CD4-positive, alpha-beta T cell (primary cell): ENCODE data around the gene REEP6. TPM values are rescaled to one million over a fixed set of nuclear protein-coding genes. Genes with fewer than 3 reads are reported as not detected.
"Not testable (repeated sequence)": the region's sequence is repeated elsewhere in the genome, so short reads cannot be mapped to it uniquely, and the experiment has no call there.

Source experiments
- ATAC-seq: fragments of 200-7000 bp; cut with Tn5 transposase; one replicate; pipeline ENCODE4 v1.10.0; 2022; ENCODE audit warnings: mild to moderate bottlenecking; ENCODE audit not compliant: poor library complexity
- CTCF ChIA-PET: fragments of 350-600 bp; sonication (Branson Sonifier 250); formaldehyde crosslinking; loops from one replicate; lab custom pipeline; 2021; ENCODE audit warnings: antibody characterized with exemption, inconsistent platforms; lab: Charles Lee
- POLR2A ChIA-PET: fragments of 350-600 bp; sonication (Branson Sonifier 250); formaldehyde crosslinking; loops from one replicate; lab custom pipeline; 2021; ENCODE audit warnings: antibody characterized with exemption, inconsistent platforms; lab: Charles Lee
- DNase-seq, 14 experiments: peaks; one replicate each; pipeline ENCODE4 v3.0.0-alpha.2; 2013 to 2020; ENCODE audit warnings: mixed read lengths in 2 of 14
- H3K27ac ChIP-seq, 2 donors: one replicate each; pipeline versions ENCODE4 v1.5.1 to v1.7.0; 2013; ENCODE audit warnings: low read length in 2 of 2, low read depth in 1 of 2, mild to moderate bottlenecking in 1 of 2
- H3K27me3 ChIP-seq, 2 experiments: 1 replicate in 1 of 2; 2 replicates in 1 of 2; pipeline versions ENCODE4 v1.6.1 to v1.7.0; 2013; ENCODE audit warnings: low read length in 2 of 2, control low read depth in 1 of 2, mild to moderate bottlenecking in 1 of 2, moderate library complexity in 1 of 2; ENCODE audit not compliant: insufficient read depth in 2 of 2, control insufficient read depth in 1 of 2
- H3K36me3 ChIP-seq: one replicate; pipeline ENCODE4 v1.6.1; 2013; ENCODE audit warnings: low read length, control low read depth; ENCODE audit not compliant: insufficient read depth
- H3K4me1 ChIP-seq: one replicate; pipeline ENCODE4 v1.6.1; 2013; ENCODE audit warnings: low read length, control low read depth; ENCODE audit not compliant: insufficient read depth
- H3K4me3 ChIP-seq: one replicate; pipeline ENCODE4 v1.5.1; 2013; ENCODE audit warnings: mild to moderate bottlenecking, low read length, moderate library complexity
- H3K9me3 ChIP-seq, 2 experiments: 1 replicate in 1 of 2; 2 replicates in 1 of 2; pipeline versions ENCODE4 v1.6.1 to v1.7.0; 2013; ENCODE audit warnings: low read length in 2 of 2, mild to moderate bottlenecking in 2 of 2, control low read depth in 1 of 2, moderate library complexity in 1 of 2; ENCODE audit not compliant: control insufficient read depth in 1 of 2, insufficient read depth in 1 of 2
- H3K27ac Mint-ChIP-seq: one replicate; pipeline ENCODE4 v1.8.0; 2020; ENCODE audit warnings: mixed read lengths
- H3K27me3 Mint-ChIP-seq: one replicate; pipeline ENCODE4 v1.8.0; 2021; ENCODE audit warnings: mixed read lengths
- H3K36me3 Mint-ChIP-seq: one replicate; pipeline ENCODE4 v1.8.0; 2021; ENCODE audit warnings: low read depth, mixed read lengths
- H3K4me1 Mint-ChIP-seq: one replicate; pipeline ENCODE4 v1.8.0; 2021; ENCODE audit warnings: low read depth, mixed read lengths
- H3K4me3 Mint-ChIP-seq: one replicate; pipeline ENCODE4 v1.8.0; 2020; ENCODE audit warnings: mild to moderate bottlenecking, mixed read lengths
- H3K9me3 Mint-ChIP-seq: one replicate; pipeline ENCODE4 v1.8.0; 2020; ENCODE audit warnings: mixed read lengths
- CTCF ChIP-seq: fragments of 200-600 bp; IDR thresholded peaks from one replicate; pipeline ENCODE4 v1.8.0; 2022; ENCODE audit warnings: antibody characterized with exemption, mild to moderate bottlenecking
- intact Hi-C, 2 experiments: fragments of 100-400 bp; cut with DNase I in 1 of 2; cut with micrococcal nuclease in 1 of 2; formaldehyde crosslinking; loops; one replicate each; pipeline versions ENCODE4 v1.15.1 to v1.9.0; 2023 to 2025; cut with DNase I, micrococcal nuclease
- total RNA-seq, 174 experiments: library from RNA in 2 of 174; stranded (reverse) in 2 of 174; gene quantifications; one replicate each; pipeline ENCODE4 v1.2.3 and lab custom pipeline; 2021 to 2026

Gene REEP6
- total RNA-seq, 2 experiments from 2014 or later = 2.2 to 2.8 TPM

- ATAC-seq (no peak), DNase-seq (no peak)
- H3K9me3 ChIP-seq = peaks cover 0 to 14% of the 10 kb centered on the region in 2 experiments
- H3K36me3 ChIP-seq = no peaks in the 10 kb centered on the region
- peaks cover 0 to 3% of the 10 kb centered on the region in 2 experiments for H3K27me3 ChIP-seq
- H3K4me3 Mint-ChIP-seq = no peak overlapping the region
- intact Hi-C loops = no loop called here
- no peak for TF ChIP-seq CTCF
- no peak overlapping the region for H3K27ac ChIP-seq
- H3K4me1 Mint-ChIP-seq = no peaks in the 10 kb centered on the region
- no peaks in the 10 kb centered on the region for H3K9me3 Mint-ChIP-seq
- H3K4me1 ChIP-seq = peaks cover 7% of the 10 kb centered on the region
- H3K27me3 Mint-ChIP-seq = no peaks in the 10 kb centered on the region
- no peak overlapping the region for H3K27ac Mint-ChIP-seq
- ChIA-PET POLR2A (no interaction called here), CTCF (no interaction called here)
- no peak overlapping the region for H3K4me3 ChIP-seq
- no peaks in the 10 kb centered on the region for H3K36me3 Mint-ChIP-seq
These were observed 5.1 kb downstream of the REEP6 start for GRCh38 chr19:1495799-1496713.

DNA sequence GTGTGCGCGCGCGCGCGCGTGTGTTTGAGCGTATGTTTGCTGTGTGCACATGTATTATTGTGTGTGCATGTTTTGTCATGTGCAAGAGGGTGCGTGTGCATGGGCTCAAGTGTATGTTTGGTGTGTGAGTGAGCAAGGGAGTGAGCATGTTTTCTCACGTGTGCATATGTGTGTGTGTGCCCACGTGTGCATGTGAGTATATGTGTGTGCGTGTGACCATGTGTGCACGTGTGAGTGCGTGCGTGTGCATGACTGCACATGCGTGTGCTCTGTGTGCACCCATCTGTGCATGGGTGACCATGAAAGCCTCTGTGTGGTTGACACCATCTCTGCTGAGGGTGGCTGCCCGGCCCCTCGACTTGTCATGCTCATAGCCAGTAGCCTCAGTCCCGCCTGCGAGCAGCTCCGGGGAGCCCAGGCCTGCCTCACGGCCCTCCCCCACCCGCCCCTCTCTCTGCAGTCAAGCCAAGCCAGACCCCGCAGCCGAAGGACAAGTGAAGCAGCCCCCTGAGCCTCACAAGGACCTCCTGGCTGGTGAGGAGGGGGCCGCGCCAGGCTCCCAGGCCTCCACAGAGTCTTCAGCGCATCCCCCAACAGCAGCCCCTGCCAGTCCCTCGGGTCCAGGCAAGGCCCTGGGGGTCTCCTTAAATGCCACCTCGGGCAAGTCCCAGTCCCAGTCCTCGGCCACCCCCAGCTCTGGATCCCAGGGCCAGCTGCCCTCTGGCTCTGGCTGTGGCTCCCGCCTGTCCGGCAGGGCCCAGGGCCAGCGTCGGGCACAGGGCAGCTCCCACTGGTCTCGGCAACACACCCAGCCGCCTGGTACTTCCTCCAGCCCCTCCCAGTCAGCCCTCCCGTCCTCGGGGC, 6.0 kb downstream of the REEP6 start:
- no peaks in the 10 kb centered on the region for H3K4me1 ChIP-seq
- CTCF ChIA-PET = no interaction called here
- Mint-ChIP-seq H3K36me3 (no peaks in the 10 kb centered on the region), H3K9me3 (no peaks in the 10 kb centered on the region), H3K27ac (no peak overlapping the region), H3K4me3 (no peak overlapping the region), H3K27me3 (no peaks in the 10 kb centered on the region), H3K4me1 (no peaks in the 10 kb centered on the region)
- H3K27ac ChIP-seq = no peak overlapping the region
- POLR2A ChIA-PET = no interaction called here
- DNase-seq (no peak), ATAC-seq (no peak)
- no peak overlapping the region for H3K4me3 ChIP-seq
- H3K27me3 ChIP-seq = peaks cover 0 to 3% of the 10 kb centered on the region in 2 experiments
- TF ChIP-seq CTCF = no peak
- H3K9me3 ChIP-seq = peaks cover 0 to 14% of the 10 kb centered on the region in 2 experiments
- no peaks in the 10 kb centered on the region for H3K36me3 ChIP-seq
- intact Hi-C loops = no loop called here

GRCh38 chr19:1497578-1498235, 6.7 kb downstream of the REEP6 start:
- ATAC-seq = no peak
- no peak overlapping the region for H3K4me3 ChIP-seq
- H3K27me3 ChIP-seq = peaks cover under 1 to 3% of the 10 kb centered on the region in 2 experiments
- peak in 1 of 14 experiments; percentile 6 for DNase-seq
- POLR2A ChIA-PET = no interaction called here
- Mint-ChIP-seq H3K27me3 (peaks cover 4% of the 10 kb centered on the region), H3K36me3 (no peaks in the 10 kb centered on the region), H3K27ac (no peak overlapping the region), H3K4me1 (no peaks in the 10 kb centered on the region), H3K4me3 (no peak overlapping the region), H3K9me3 (no peaks in the 10 kb centered on the region)
- CTCF ChIA-PET = interaction anchor here (0.7 kb wide), 1 partner anchor 9 kb away, joined by 3 read pairs; no protein-coding TSS in a partner anchor
- H3K9me3 ChIP-seq = peaks cover 0 to 15% of the 10 kb centered on the region in 2 experiments
- H3K4me1 ChIP-seq = no peaks in the 10 kb centered on the region
- TF ChIP-seq CTCF = no peak
- H3K36me3 ChIP-seq = no peaks in the 10 kb centered on the region
- intact Hi-C loops = no loop called here
- H3K27ac ChIP-seq = no peak overlapping the region

DNA sequence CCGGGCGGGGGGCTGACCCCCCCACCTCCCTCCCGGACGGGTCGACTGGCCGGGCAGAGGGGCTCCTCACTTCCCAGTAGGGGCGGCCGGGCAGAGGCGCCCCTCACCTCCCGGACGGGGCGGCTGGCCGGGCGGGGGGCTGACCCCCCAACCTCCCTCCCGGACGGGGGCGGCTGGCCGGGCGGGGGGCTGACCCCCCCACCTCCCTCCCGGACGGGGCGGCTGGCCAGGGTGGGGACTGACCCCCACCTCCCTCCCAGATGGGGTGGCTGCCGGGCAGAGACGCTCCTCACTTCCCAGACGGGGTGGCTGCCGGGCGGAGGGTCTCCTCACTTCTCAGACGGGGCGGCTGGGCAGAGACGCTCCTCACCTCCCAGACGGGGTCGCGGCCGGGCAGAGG, 8.2 kb downstream of the REEP6 start:
- H3K36me3 ChIP-seq, H3K27ac Mint-ChIP-seq, H3K27me3 Mint-ChIP-seq, DNase-seq, H3K4me3 Mint-ChIP-seq, H3K4me3 ChIP-seq, H3K9me3 Mint-ChIP-seq, H3K36me3 Mint-ChIP-seq, POLR2A ChIA-PET, intact Hi-C loops, CTCF ChIA-PET, H3K4me1 Mint-ChIP-seq, ATAC-seq, H3K27ac ChIP-seq: not testable (repeated sequence)
- Histone ChIP-seq H3K9me3 (peaks cover 0 to 29% of the 10 kb centered on the region in 2 experiments), H3K27me3 (peaks cover 11 to 15% of the 10 kb centered on the region in 2 experiments), H3K4me1 (peaks cover 12% of the 10 kb centered on the region)
